Stimulated activated CD4-positive, alpha-beta T cell treated with anti-CD3 and anti-CD28 coated beads, Interleukin-1b, Interleukin-23, amount 100 ng/mL, for 1 hour (primary cell): ENCODE measurements around the gene FARSA.
"Not testable (repeated sequence)": the region's sequence is repeated elsewhere in the genome, so short reads cannot be mapped to it uniquely, and the experiment has no call there.

Source experiments
- DNase-seq, 2 donors: peaks; one replicate each; pipeline ENCODE4 v3.0.0-alpha.2; 2020; ENCODE audit warnings: low read depth in 2 of 2

Gene FARSA

GRCh38 chr19:12890787-12891552 is 42.5 kb downstream of the FARSA start, which contains the start of gene GCDH:
Gene GCDH, plus strand, starts transcription at chr19:12891160. Its CDS starts 145 bp downstream, at chr19:12891305.
- DNase-seq, result peak; percentile 80 to 87

- not testable (repeated sequence) for DNase-seq
Measured at GRCh38 chr19:12890299-12890786, 43.2 kb downstream of the FARSA start.

GRCh38 chr19:12888006-12888603 is 45.4 kb downstream of the FARSA start:
- DNase-seq, result no peak

GRCh38 chr19:12886969-12887747 is 46.4 kb downstream of the FARSA start, which contains the start of gene KLF1:
Gene KLF1, minus strand, starts transcription at chr19:12887201. Its CDS starts 61 bp downstream, at chr19:12887140.
- DNase-seq, result no peak

- no peak for DNase-seq
Measured at GRCh38 chr19:12886651-12886968, 46.9 kb downstream of the FARSA start.

- no peak for DNase-seq
Measured at GRCh38 chr19:12885749-12886650, 47.5 kb downstream of the FARSA start.

- DNase-seq, result peak; percentile 63 to 76
Measured at GRCh38 chr19:12884926-12885748, 48.4 kb downstream of the FARSA start.

GRCh38 chr19:12884627-12884925 is 48.9 kb downstream of the FARSA start:
- DNase-seq, result no peak

GRCh38 chr19:12884202-12884601 is 49.3 kb downstream of the FARSA start:
- DNase-seq, result no peak

- DNase-seq, result no peak
Measured at GRCh38 chr19:12882589-12882988, 50.9 kb downstream of the FARSA start.

GRCh38 chr19:12881172-12881808 is 52.2 kb downstream of the FARSA start, which contains the start of gene DNASE2:
Gene DNASE2, minus strand, starts transcription at chr19:12881449. Its CDS starts 74 bp downstream, at chr19:12881375.
- peak; percentile 67 to 73 for DNase-seq

GRCh38 chr19:12880551-12881171 is 52.9 kb downstream of the FARSA start:
- DNase-seq, result no peak

- no peak for DNase-seq
Measured at GRCh38 chr19:12875086-12875485, 58.4 kb downstream of the FARSA start.

GRCh38 chr19:12873891-12874745 is 59.4 kb downstream of the FARSA start:
- no peak for DNase-seq

GRCh38 chr19:12872941-12873890 is 60.3 kb downstream of the FARSA start:
- no peak for DNase-seq
